Prostate gland (tissue), 2 donors: ENCODE measurements around the gene VAPB. TPM values are rescaled to one million over a fixed set of nuclear protein-coding genes. Genes with fewer than 3 reads are reported as not detected.
"Not testable (repeated sequence)": the region's sequence is repeated elsewhere in the genome, so short reads cannot be mapped to it uniquely, and the experiment has no call there.

Experiments
- DNase-seq: peaks from one replicate; pipeline ENCODE4 v3.0.0-alpha.2; 2019; ENCODE audit warnings: low spot score
- H3K27ac ChIP-seq, 2 donors: fragments of 200-600 bp; sonication (generic); 2 replicates each; pipeline ENCODE4 v1.5.1; 2017 to 2019
- H3K27me3 ChIP-seq: fragments of 200-600 bp; sonication (generic); replicated peaks from 2 replicates; pipeline ENCODE4 v1.5.1; 2019; ENCODE audit not compliant: insufficient read depth
- H3K36me3 ChIP-seq, 2 donors: fragments of 200-600 bp; sonication (generic); 1 replicate in 1 of 2; 2 replicates in 1 of 2; pipeline versions ENCODE4 v1.5.1 to v1.8.1; 2017 to 2019
- H3K4me1 ChIP-seq: fragments of 200-600 bp; sonication (generic); replicated peaks from 2 replicates; pipeline ENCODE4 v1.5.1; 2019
- H3K4me3 ChIP-seq, 2 donors: fragments of 200-600 bp; sonication (generic); 2 replicates each; pipeline ENCODE4 v1.5.1; 2017 to 2019
- H3K9me3 ChIP-seq: fragments of 200-600 bp; sonication (generic); 2 replicates; pipeline ENCODE4 v1.5.1; 2017
- POLR2A ChIP-seq: fragments of 450-650 bp; IDR thresholded peaks from one replicate; pipeline ENCODE4 v1.6.1; 2016; ENCODE audit warnings: antibody characterized with exemption, mild to moderate bottlenecking
- POLR2AphosphoS5 ChIP-seq: sonication (generic); formaldehyde crosslinking; IDR thresholded peaks from one replicate; pipeline ENCODE4 v1.6.1; 2017; ENCODE audit warnings: antibody characterized with exemption
- WGBS: methylation state at CpG from one replicate; pipeline ENCODE4 v1.1.5; 2018; 5-methylcytosine and 5-hydroxymethylcytosine counted together
- intact Hi-C: fragments of 100-400 bp; cut with DNase I; formaldehyde crosslinking; loops from one replicate; pipeline ENCODE4 v1.14.2; 2022
- total RNA-seq, 2 donors: library from RNA; depleted of rRNA; stranded (reverse); fragments of >200 nt; gene quantifications; one replicate each; pipeline ENCODE4 v1.1.0, GENCODE V29; 2016
- TF ChIP-seq, protein P1 (sequence below), 4 experiments: fragments of 200-600 bp in 2 of 4; fragments of 450-650 bp in 2 of 4; sonication (generic) in 2 of 4; IDR thresholded peaks; 1 replicate in 3 of 4; 2 replicates in 1 of 4; pipeline ENCODE4 v1.5.1; 2016 to 2019; ENCODE audit warnings: antibody characterized with exemption in 4 of 4, mild to moderate bottlenecking in 2 of 4, moderate library complexity in 2 of 4

VAPB gene
- total RNA-seq, 2 donors from 2014 or later = 14.2 to 21.1 TPM

DNA sequence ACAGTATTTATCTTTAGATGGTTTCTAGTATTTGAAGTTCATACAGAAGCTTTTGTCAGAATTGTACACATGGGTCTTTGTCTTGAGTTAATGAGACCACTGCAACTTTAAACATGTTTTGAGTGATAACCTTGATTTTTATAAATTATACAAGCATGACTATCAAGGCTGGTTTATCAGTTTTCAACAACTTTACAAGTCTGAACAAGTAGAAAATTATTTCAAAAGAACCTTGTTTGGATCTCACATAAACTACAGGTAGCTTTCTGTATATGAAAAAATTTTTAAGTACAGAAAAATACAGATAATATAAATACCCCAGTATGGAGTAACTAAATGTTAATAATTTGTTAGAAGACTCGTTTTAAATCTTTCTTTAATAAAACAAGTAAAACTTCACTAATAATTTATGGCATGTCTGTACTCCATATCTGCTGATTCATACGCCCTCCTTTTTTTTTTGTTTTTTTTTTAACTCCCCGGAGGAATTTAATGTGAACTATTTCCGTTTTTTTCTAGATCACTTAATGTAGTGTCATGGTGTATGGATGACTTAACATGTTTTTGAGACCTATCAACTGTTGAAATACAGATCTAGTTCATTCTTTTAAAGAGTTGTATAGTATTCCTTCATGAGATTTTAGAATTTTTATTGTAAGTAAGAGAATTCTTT is 18.3 kb downstream of the VAPB start:
- WGBS = 43% methylated on average over 4 of the region's 4 CpGs
- H3K9me3 ChIP-seq = no peaks in the 10 kb centered on the region
- H3K27me3 ChIP-seq = no peaks in the 10 kb centered on the region
- H3K4me1 ChIP-seq = no peaks in the 10 kb centered on the region
- intact Hi-C loops = no loop called here
- TF ChIP-seq POLR2A = no peak
- TF ChIP-seq, protein P1, sequence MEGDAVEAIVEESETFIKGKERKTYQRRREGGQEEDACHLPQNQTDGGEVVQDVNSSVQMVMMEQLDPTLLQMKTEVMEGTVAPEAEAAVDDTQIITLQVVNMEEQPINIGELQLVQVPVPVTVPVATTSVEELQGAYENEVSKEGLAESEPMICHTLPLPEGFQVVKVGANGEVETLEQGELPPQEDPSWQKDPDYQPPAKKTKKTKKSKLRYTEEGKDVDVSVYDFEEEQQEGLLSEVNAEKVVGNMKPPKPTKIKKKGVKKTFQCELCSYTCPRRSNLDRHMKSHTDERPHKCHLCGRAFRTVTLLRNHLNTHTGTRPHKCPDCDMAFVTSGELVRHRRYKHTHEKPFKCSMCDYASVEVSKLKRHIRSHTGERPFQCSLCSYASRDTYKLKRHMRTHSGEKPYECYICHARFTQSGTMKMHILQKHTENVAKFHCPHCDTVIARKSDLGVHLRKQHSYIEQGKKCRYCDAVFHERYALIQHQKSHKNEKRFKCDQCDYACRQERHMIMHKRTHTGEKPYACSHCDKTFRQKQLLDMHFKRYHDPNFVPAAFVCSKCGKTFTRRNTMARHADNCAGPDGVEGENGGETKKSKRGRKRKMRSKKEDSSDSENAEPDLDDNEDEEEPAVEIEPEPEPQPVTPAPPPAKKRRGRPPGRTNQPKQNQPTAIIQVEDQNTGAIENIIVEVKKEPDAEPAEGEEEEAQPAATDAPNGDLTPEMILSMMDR (IDR thresholded peaks at IDR 0.05) = no peak
- TF ChIP-seq POLR2AphosphoS5 = no peak
- DNase-seq = no peak
- no peak overlapping the region for H3K4me3 ChIP-seq
- H3K27ac ChIP-seq = no peak overlapping the region
- no peaks in the 10 kb centered on the region for H3K36me3 ChIP-seq

DNA sequence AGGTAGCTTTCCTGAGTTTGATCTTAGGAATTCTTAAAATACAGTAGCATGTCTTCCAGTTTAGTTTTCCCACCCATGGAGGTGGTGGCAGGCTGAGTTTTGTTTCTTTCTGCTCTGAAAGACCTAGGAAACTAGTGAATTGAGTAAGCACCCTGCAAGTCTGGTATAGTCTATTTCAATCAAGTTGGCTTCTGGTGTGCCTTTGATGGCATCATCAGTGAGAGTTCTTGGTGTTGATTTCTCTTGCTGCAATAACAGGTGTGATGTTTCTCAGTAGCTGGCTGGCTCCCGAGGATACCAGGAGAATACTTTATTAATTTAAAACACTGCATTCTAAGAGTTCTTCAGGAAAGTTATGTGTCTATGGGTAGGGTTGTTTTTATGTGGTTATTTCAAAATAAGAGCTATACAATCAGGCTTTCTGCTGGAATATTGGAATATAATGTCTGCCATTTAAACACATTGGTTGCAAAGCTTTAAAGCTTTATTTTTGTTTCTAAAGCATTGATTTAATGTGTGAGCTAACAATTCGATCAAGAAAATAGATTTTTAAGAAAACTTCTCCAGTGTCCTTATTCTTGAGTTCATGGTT is 19.0 kb downstream of the VAPB start:
- H3K4me1 ChIP-seq = no peaks in the 10 kb centered on the region
- no peaks in the 10 kb centered on the region for H3K27me3 ChIP-seq
- intact Hi-C loops = no loop called here
- DNase-seq = no peak
- 56% methylated on average over 2 of the region's 2 CpGs for WGBS
- no peak overlapping the region for H3K4me3 ChIP-seq
- H3K36me3 ChIP-seq = no peaks in the 10 kb centered on the region
- TF ChIP-seq, protein P1 (IDR thresholded peaks at IDR 0.05) = no peak
- TF ChIP-seq POLR2AphosphoS5 (no peak), POLR2A (no peak)
- no peak overlapping the region for H3K27ac ChIP-seq
- no peaks in the 10 kb centered on the region for H3K9me3 ChIP-seq

DNA sequence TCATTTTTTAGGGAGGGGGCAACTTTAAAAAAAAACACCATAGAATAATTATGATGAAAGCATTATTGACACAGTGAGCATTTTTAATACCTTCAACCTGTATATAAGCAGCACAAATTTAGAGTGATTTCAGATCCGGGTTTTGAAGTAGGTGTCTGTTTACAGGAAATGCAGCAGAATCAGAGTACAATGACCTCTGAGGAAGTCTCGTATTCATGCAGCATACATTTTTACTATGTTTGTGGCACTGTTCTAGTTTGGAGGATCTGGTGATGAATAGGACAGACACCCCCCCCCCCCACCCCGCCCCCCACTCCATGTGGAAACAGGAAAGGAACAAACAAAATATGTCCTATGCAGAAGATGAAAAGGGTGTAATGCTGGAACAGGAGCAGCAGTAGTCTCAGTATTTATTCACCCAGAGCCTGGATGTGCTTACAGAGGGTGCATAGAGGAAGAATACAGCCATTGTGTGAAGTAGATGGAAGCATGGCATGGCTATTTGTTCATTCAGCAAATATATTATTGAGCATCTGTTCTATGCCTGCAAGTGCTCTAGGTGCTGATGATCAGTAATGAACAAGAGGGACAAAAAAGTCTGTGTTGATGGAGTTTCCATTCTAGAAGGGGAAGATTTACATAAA is 19.7 kb downstream of the VAPB start:
- no peaks in the 10 kb centered on the region for H3K27me3 ChIP-seq
- no peak overlapping the region for H3K27ac ChIP-seq
- intact Hi-C loops = no loop called here
- no peaks in the 10 kb centered on the region for H3K9me3 ChIP-seq
- no peaks in the 10 kb centered on the region for H3K4me1 ChIP-seq
- WGBS = 46% methylated on average over 3 of the region's 3 CpGs
- H3K4me3 ChIP-seq = no peak overlapping the region
- no peak for DNase-seq
- TF ChIP-seq POLR2AphosphoS5 (no peak), POLR2A (no peak)
- TF ChIP-seq, protein P1 (IDR thresholded peaks at IDR 0.05) = no peak
- no peaks in the 10 kb centered on the region for H3K36me3 ChIP-seq

DNA sequence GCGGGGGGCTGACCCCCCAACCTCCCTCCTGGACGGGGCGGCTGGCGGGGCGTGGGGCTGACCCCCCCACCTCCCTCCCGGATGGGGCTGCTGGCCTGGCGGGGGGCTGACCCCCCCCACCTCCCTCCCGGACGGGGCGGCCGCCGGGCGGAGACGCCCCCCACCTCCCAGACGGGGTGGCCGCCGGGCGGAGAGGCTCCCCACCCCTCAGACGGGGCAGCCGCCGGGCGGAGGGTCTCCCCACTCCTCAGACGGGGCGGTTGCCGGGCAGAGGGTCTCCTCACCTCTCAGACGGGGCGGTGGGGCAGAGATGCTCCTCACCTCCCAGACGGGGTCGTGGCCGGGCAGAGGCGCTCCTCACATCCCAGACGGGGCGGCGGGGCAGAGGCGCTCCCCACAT is 25.2 kb downstream of the VAPB start:
- H3K9me3 ChIP-seq, H3K27ac ChIP-seq, H3K4me1 ChIP-seq, H3K36me3 ChIP-seq, H3K4me3 ChIP-seq, H3K27me3 ChIP-seq, intact Hi-C loops, DNase-seq: not testable (repeated sequence)
- no CpG with 5 or more reads among the region's 35 CpGs for WGBS

DNA sequence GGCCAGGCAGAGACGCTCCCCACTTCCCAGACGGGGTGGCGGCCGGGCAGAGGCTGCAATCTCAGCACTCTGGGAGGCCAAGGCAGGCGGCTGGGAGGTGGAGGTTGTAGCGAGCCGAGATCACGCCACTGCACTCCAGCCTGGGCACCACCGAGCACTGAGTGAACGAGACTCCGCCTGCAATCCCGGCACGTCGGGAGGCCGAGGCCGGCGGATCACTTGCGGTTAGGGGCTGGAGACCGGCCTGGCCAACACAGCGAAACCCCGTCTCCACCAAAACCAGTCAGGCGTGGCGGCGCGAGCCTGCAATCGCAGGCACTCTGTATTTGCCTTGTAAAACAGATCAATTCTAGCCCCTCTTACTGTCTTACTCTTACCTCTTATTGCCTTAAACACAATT is 25.8 kb downstream of the VAPB start:
- H3K4me1 ChIP-seq, intact Hi-C loops: not testable (repeated sequence)
- 95% methylated on average over 19 of the region's 26 CpGs for WGBS

DNA sequence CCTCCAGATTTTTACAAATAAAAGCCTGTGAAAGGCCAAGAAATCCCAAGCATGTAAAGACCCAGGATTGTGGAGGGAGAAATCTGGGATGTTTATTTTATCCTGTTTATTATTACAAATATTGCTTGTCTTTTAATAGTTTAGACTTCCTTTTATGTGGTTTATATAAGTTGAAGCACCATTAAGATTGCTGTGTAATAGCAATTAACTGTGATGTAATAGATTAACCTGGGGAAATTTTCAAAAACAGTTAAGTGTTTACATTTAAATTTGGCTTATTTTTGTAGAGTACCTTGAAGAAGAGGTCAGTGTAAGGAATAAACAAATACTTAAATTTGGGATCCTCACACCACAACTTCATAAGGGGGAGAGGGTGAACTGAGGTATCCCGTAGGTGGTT is 27.0 kb downstream of the VAPB start:
- intact Hi-C loops = no loop called here
- no peak overlapping the region for H3K4me3 ChIP-seq
- H3K27me3 ChIP-seq = no peaks in the 10 kb centered on the region
- no peaks in the 10 kb centered on the region for H3K4me1 ChIP-seq
- WGBS = 75% methylated on average over 1 of the region's 1 CpG
- DNase-seq = no peak
- no peaks in the 10 kb centered on the region for H3K9me3 ChIP-seq
- no peak overlapping the region for H3K27ac ChIP-seq
- no peaks in the 10 kb centered on the region for H3K36me3 ChIP-seq
- TF ChIP-seq, protein P1 (IDR thresholded peaks at IDR 0.05) = no peak
- TF ChIP-seq POLR2A (no peak), POLR2AphosphoS5 (no peak)

More for the DNA sequence above, 25.8 kb downstream of the VAPB start:
- not testable (repeated sequence) for H3K36me3 ChIP-seq, H3K27ac ChIP-seq, H3K27me3 ChIP-seq, DNase-seq, H3K9me3 ChIP-seq, H3K4me3 ChIP-seq
